Measurements from ENCODE around the gene MREG.

Gene MREG

DNA sequence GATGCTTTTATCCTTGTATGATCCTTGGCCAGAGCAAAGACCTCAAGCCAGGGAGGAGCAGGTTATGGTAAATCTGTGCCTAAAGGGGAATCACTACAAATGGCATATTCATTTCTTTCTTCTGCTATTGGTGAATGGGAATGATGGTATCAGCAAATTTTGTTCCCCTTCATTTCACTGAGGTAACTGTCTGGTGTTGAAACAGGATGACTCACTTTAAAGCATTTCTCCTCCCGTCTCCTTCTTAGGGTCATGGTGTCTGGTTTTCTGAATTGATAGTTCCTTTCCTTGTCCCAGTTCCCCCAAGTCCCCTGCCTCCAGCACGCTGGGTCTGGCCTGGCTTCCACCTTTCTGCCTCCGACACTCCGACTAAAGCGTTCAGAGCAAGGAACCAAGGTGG lies 109.2 kb downstream of the MREG start:
- Histone ChIP-seq H3K27ac (ENCODE audit: low read depth, low read length) (no peak overlapping the region), H3K4me2 (ENCODE audit: low read length) (no peak overlapping the region), H3K4me3 (ENCODE audit: low read length) (no peak overlapping the region), H3K9me2 (replicated peaks; ENCODE audit: control insufficient read depth, low read length) (no peaks in the 10 kb centered on the region), H3K9me3 (ENCODE audit: control insufficient read depth, insufficient read depth, low read length) (no peaks in the 10 kb centered on the region), H3K36me3 (ENCODE audit: control insufficient read depth, low read length) (no peaks in the 10 kb centered on the region), H3K4me1 (ENCODE audit: control insufficient read depth, low read length) (no peaks in the 10 kb centered on the region), H3F3A (ENCODE audit: control insufficient read depth, insufficient read depth) (no peaks in the 10 kb centered on the region), H3K79me2 (ENCODE audit: control insufficient read depth, low read length) (no peaks in the 10 kb centered on the region), H3K27me3 (ENCODE audit: control insufficient read depth, low read length) (peaks cover 3% of the 10 kb centered on the region; the same call in 1 of the 2 replicates), H4K20me1 (ENCODE audit: control insufficient read depth, insufficient read depth, low read depth, low read length) (no peaks in the 10 kb centered on the region)
- TF ChIP-seq, protein P1, sequence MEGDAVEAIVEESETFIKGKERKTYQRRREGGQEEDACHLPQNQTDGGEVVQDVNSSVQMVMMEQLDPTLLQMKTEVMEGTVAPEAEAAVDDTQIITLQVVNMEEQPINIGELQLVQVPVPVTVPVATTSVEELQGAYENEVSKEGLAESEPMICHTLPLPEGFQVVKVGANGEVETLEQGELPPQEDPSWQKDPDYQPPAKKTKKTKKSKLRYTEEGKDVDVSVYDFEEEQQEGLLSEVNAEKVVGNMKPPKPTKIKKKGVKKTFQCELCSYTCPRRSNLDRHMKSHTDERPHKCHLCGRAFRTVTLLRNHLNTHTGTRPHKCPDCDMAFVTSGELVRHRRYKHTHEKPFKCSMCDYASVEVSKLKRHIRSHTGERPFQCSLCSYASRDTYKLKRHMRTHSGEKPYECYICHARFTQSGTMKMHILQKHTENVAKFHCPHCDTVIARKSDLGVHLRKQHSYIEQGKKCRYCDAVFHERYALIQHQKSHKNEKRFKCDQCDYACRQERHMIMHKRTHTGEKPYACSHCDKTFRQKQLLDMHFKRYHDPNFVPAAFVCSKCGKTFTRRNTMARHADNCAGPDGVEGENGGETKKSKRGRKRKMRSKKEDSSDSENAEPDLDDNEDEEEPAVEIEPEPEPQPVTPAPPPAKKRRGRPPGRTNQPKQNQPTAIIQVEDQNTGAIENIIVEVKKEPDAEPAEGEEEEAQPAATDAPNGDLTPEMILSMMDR (IDR thresholded peaks at IDR 0.05; ENCODE audit: low read depth, low read length, poor library complexity, severe bottlenecking): no peak
- no peak for TF ChIP-seq EZH2phosphoT487 (IDR thresholded peaks at IDR 0.05; ENCODE audit: borderline replicate concordance, low read length)

DNA sequence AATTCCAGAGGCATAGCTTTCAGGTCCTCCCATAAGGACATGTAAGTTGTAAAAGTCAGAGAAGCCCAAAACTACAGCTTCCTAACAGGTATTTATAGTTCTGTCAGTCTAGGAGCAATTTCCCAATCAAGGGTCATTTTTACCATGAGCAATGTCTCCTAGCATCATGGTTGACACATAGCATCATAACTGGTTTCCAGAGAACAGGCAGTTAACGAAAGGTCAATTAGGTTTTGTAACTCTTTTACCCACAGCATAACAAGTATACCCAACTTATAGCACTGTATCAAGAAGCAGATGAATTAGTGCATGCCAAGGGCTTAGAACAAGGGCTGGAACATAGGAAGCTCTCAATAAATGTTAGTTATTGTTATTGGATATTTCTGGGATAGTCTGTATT lies 110.1 kb downstream of the MREG start:
- Histone ChIP-seq H3K27ac (ENCODE audit: low read depth, low read length) (no peak overlapping the region), H4K20me1 (ENCODE audit: control insufficient read depth, insufficient read depth, low read depth, low read length) (no peaks in the 10 kb centered on the region), H3K4me2 (ENCODE audit: low read length) (no peak overlapping the region), H3K27me3 (ENCODE audit: control insufficient read depth, low read length) (peaks cover 3% of the 10 kb centered on the region; the same call in 1 of the 2 replicates), H3K79me2 (ENCODE audit: control insufficient read depth, low read length) (no peaks in the 10 kb centered on the region), H3F3A (ENCODE audit: control insufficient read depth, insufficient read depth) (no peaks in the 10 kb centered on the region), H3K4me3 (ENCODE audit: low read length) (no peak overlapping the region), H3K36me3 (ENCODE audit: control insufficient read depth, low read length) (no peaks in the 10 kb centered on the region), H3K9me2 (replicated peaks; ENCODE audit: control insufficient read depth, low read length) (no peaks in the 10 kb centered on the region), H3K4me1 (ENCODE audit: control insufficient read depth, low read length) (no peaks in the 10 kb centered on the region), H3K9me3 (ENCODE audit: control insufficient read depth, insufficient read depth, low read length) (no peaks in the 10 kb centered on the region)
- no peak for TF ChIP-seq EZH2phosphoT487 (IDR thresholded peaks at IDR 0.05; ENCODE audit: borderline replicate concordance, low read length)
- TF ChIP-seq, protein P1 (IDR thresholded peaks at IDR 0.05; ENCODE audit: low read depth, low read length, poor library complexity, severe bottlenecking): no peak

DNA sequence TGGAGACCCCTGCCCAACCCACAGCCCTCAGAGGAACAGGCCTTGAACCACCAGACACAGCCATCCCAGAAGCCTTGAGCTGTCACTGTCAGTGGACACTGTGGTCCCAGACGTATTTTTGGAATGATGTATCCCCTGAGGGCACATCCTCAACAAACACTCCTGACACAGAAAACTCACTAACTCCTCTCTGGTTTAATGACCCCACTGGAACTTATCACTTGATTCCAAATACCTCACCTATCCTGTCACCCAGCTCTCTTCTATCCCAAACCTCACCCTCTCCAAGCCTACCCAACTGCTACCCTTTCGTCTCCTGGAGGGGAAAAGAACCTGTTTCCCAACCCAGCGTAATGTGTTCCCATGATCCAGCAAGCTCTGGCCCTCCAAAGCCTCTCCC lies 111.6 kb downstream of the MREG start:
- Histone ChIP-seq H4K20me1 (ENCODE audit: control insufficient read depth, insufficient read depth, low read depth, low read length) (no peaks in the 10 kb centered on the region), H3K9me2 (replicated peaks; ENCODE audit: control insufficient read depth, low read length) (no peaks in the 10 kb centered on the region), H3K36me3 (ENCODE audit: control insufficient read depth, low read length) (no peaks in the 10 kb centered on the region), H3K4me2 (ENCODE audit: low read length) (no peak overlapping the region), H3K79me2 (ENCODE audit: control insufficient read depth, low read length) (no peaks in the 10 kb centered on the region), H3F3A (ENCODE audit: control insufficient read depth, insufficient read depth) (no peaks in the 10 kb centered on the region), H3K27ac (ENCODE audit: low read depth, low read length) (no peak overlapping the region), H3K4me3 (ENCODE audit: low read length) (no peak overlapping the region), H3K27me3 (ENCODE audit: control insufficient read depth, low read length) (peaks cover 3% of the 10 kb centered on the region; the same call in 1 of the 2 replicates), H3K9me3 (ENCODE audit: control insufficient read depth, insufficient read depth, low read length) (no peaks in the 10 kb centered on the region), H3K4me1 (ENCODE audit: control insufficient read depth, low read length) (no peaks in the 10 kb centered on the region)
- TF ChIP-seq, protein P1 (IDR thresholded peaks at IDR 0.05; ENCODE audit: low read depth, low read length, poor library complexity, severe bottlenecking): no peak

DNA sequence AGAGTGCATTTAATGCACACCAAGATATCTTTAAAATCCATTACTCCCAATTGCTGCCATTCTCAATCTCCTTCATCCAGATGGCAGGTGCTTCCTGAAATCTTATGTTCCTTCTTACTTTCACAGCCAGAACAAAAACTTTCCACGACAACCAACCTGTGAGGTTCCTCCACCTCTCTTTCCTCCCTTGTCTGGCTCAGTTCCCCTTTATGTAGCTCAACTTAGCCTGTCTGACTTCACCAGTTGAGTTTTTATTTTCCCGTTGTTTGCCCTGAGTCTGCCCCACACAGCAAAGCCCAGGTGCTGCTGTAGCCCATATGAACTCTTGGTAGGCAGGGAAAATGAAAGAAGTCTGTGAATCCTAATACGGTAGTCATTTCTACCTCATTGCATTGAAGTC lies 112.5 kb downstream of the MREG start:
- no peaks in the 10 kb centered on the region for H3K79me2 ChIP-seq (ENCODE audit: control insufficient read depth, low read length)
- no peaks in the 10 kb centered on the region for H3K36me3 ChIP-seq (ENCODE audit: control insufficient read depth, low read length)
- H3K9me2 ChIP-seq (replicated peaks; ENCODE audit: control insufficient read depth, low read length): no peaks in the 10 kb centered on the region
- H3K4me3 ChIP-seq (ENCODE audit: low read length): no peak overlapping the region
- H3K9me3 ChIP-seq (ENCODE audit: control insufficient read depth, insufficient read depth, low read length): no peaks in the 10 kb centered on the region
- no peak overlapping the region for H3K27ac ChIP-seq (ENCODE audit: low read depth, low read length)
- TF ChIP-seq, protein P1 (IDR thresholded peaks at IDR 0.05; ENCODE audit: low read depth, low read length, poor library complexity, severe bottlenecking): no peak
- no peak for TF ChIP-seq EZH2phosphoT487 (IDR thresholded peaks at IDR 0.05; ENCODE audit: borderline replicate concordance, low read length)
- H4K20me1 ChIP-seq (ENCODE audit: control insufficient read depth, insufficient read depth, low read depth, low read length): no peaks in the 10 kb centered on the region
- H3K4me2 ChIP-seq (ENCODE audit: low read length): no peak overlapping the region
- H3K27me3 ChIP-seq (ENCODE audit: control insufficient read depth, low read length): peaks cover 3% of the 10 kb centered on the region; the same call in 1 of the 2 replicates
- H3K4me1 ChIP-seq (ENCODE audit: control insufficient read depth, low read length): no peaks in the 10 kb centered on the region
- no peaks in the 10 kb centered on the region for H3F3A ChIP-seq (ENCODE audit: control insufficient read depth, insufficient read depth)
